H1 (cell line): ENCODE measurements around the gene PRDM15. TPM values are rescaled to one million over a fixed set of nuclear protein-coding genes. Genes with fewer than 3 reads are reported as not detected.

Experiments
- CTCF ChIA-PET: fragments of 300-600 bp; sonication (Branson Sonifier 250); formaldehyde crosslinking; loops from one replicate; lab custom pipeline; 2021; ENCODE audit not compliant: partially characterized antibody; lab: Charles Lee
- POLR2A ChIA-PET: fragments of 300-600 bp; sonication (Branson Sonifier 250); formaldehyde crosslinking; loops from one replicate; lab custom pipeline; 2021; ENCODE audit warnings: inconsistent platforms; ENCODE audit not compliant: partially characterized antibody; lab: Charles Lee
- DNase-seq, 2 experiments: peaks; one replicate each; pipeline versions ENCODE4 v3.0.0 to v3.0.0-alpha.2; 2010 to 2022; ENCODE audit warnings: low spot score in 2 of 2, low read depth in 1 of 2, mixed read lengths in 1 of 2
- FAIRE-seq: peaks from 2 replicates; lab custom pipeline; 2011; peaks lifted over from hg19 to GRCh38; lab: Jason Lieb, UNC
- H2AFZ ChIP-seq: 2 replicates; pipeline ENCODE4 v1.8.1; 2012; ENCODE audit warnings: low read length, inconsistent platforms
- H2AK5ac ChIP-seq: 2 replicates; pipeline ENCODE4 v1.6.1; 2013; ENCODE audit warnings: low read depth, low read length
- H2BK120ac ChIP-seq: replicated peaks from 2 replicates; pipeline ENCODE3; 2013; ENCODE audit warnings: low read depth, low read length, inconsistent platforms
- H2BK12ac ChIP-seq: 2 replicates; pipeline ENCODE4 v1.6.1; 2013; ENCODE audit warnings: low read depth, low read length
- H2BK15ac ChIP-seq: 2 replicates; pipeline ENCODE4 v1.6.1; 2013; ENCODE audit warnings: low read length
- H2BK20ac ChIP-seq: 2 replicates; pipeline ENCODE4 v1.6.1; 2013; ENCODE audit warnings: low read length
- H2BK5ac ChIP-seq: 2 replicates; pipeline ENCODE4 v1.6.1; 2013; ENCODE audit warnings: low read depth, low read length
- H3K14ac ChIP-seq: 2 replicates; pipeline ENCODE4 v1.6.1; 2013; ENCODE audit warnings: inconsistent platforms; ENCODE audit not compliant: insufficient read length
- H3K18ac ChIP-seq: 2 replicates; pipeline ENCODE4 v1.6.1; 2013; ENCODE audit warnings: low read length; ENCODE audit errors: extremely low read depth
- H3K23ac ChIP-seq: 2 replicates; pipeline ENCODE4 v1.6.1; 2013; ENCODE audit warnings: inconsistent platforms; ENCODE audit not compliant: insufficient read length
- H3K23me2 ChIP-seq: 2 replicates; pipeline ENCODE4 v1.6.1; 2013; ENCODE audit warnings: low read depth, low read length
- H3K27ac ChIP-seq: 2 replicates; pipeline ENCODE4 v1.6.1; 2011; ENCODE audit warnings: low read depth, low read length, inconsistent platforms
- H3K27me3 ChIP-seq, 4 experiments: replicated peaks in 1 of 4; 1 replicate in 1 of 4; 2 replicates in 3 of 4; pipeline versions ENCODE4 v1.6.1 to v1.8.1; 2011 to 2013; ENCODE audit warnings: low read length in 3 of 4, mild to moderate bottlenecking in 3 of 4, inconsistent platforms in 2 of 4, mixed read lengths in 2 of 4, moderate library complexity in 1 of 4; ENCODE audit not compliant: control insufficient read depth in 3 of 4, insufficient read depth in 3 of 4; ENCODE audit errors: extremely low read depth in 1 of 4
- H3K36me3 ChIP-seq, 4 experiments: 2 replicates each; pipeline versions ENCODE4 v1.6.1 to v1.8.1; 2011 to 2013; ENCODE audit warnings: mild to moderate bottlenecking in 4 of 4, low read length in 3 of 4, moderate library complexity in 2 of 4, control low read depth in 1 of 4, inconsistent platforms in 1 of 4; ENCODE audit not compliant: insufficient read depth in 4 of 4, control insufficient read depth in 2 of 4
- H3K4ac ChIP-seq: replicated peaks from 2 replicates; pipeline ENCODE3; 2013; ENCODE audit warnings: low read length, low read depth, mixed read lengths, inconsistent platforms; ENCODE audit not compliant: insufficient read length
- H3K4me1 ChIP-seq, 4 experiments: replicated peaks in 1 of 4; 1 replicate in 1 of 4; 2 replicates in 3 of 4; pipeline versions ENCODE4 v1.6.1 to v1.8.1; 2011 to 2013; ENCODE audit warnings: low read length in 3 of 4, inconsistent platforms in 2 of 4, mixed read lengths in 1 of 4; ENCODE audit not compliant: insufficient read depth in 4 of 4, control insufficient read depth in 3 of 4
- H3K4me2 ChIP-seq, 2 experiments: 2 replicates each; pipeline versions ENCODE4 v1.6.1 to v1.8.1; 2011 to 2013; ENCODE audit warnings: low read depth in 2 of 2, low read length in 2 of 2, control low read depth in 1 of 2, inconsistent platforms in 1 of 2, mild to moderate bottlenecking in 1 of 2; ENCODE audit not compliant: insufficient read depth in 1 of 2
- H3K4me3 ChIP-seq, 4 experiments: fragments of 200-600, 300-600 bp in 1 of 4; sonication (generic), shearing (Covaris generic), sonication (Bioruptor Twin) in 1 of 4; 2 replicates each; pipeline versions ENCODE4 v1.5.1 to v1.8.1; 2011 to 2016; ENCODE audit warnings: low read length in 4 of 4, low read depth in 3 of 4, control low read depth in 2 of 4, inconsistent platforms in 2 of 4, mild to moderate bottlenecking in 2 of 4, mixed read lengths in 1 of 4, moderate library complexity in 1 of 4; ENCODE audit not compliant: insufficient read depth in 2 of 4; ENCODE audit errors: extremely low read depth in 1 of 4
- H3K56ac ChIP-seq: replicated peaks from 2 replicates; pipeline ENCODE3; 2013; ENCODE audit warnings: low read depth, mild to moderate bottlenecking, mixed read lengths, low read length, inconsistent platforms; ENCODE audit not compliant: insufficient read length
- H3K79me1 ChIP-seq: 2 replicates; pipeline ENCODE4 v1.6.1; 2013; ENCODE audit warnings: low read depth, low read length, control low read depth
- H3K79me2 ChIP-seq, 2 experiments: 2 replicates each; pipeline versions ENCODE4 v1.6.1 to v1.8.1; 2012 to 2013; ENCODE audit warnings: low read length in 2 of 2, mild to moderate bottlenecking in 2 of 2, inconsistent platforms in 1 of 2; ENCODE audit not compliant: insufficient read depth in 2 of 2, control insufficient read depth in 1 of 2
- H3K9ac ChIP-seq, 4 experiments: replicated peaks in 1 of 4; 1 replicate in 1 of 4; 2 replicates in 3 of 4; pipeline versions ENCODE4 v1.6.1 to v1.8.1; 2011 to 2013; ENCODE audit warnings: low read depth in 3 of 4, low read length in 3 of 4, control low read depth in 2 of 4, mild to moderate bottlenecking in 2 of 4, moderate library complexity in 2 of 4, inconsistent platforms in 1 of 4; ENCODE audit errors: extremely low read depth in 1 of 4
- H3K9me3 ChIP-seq, 2 experiments: 2 replicates each; pipeline versions ENCODE4 v1.6.1 to v1.8.1; 2012 to 2013; ENCODE audit warnings: mild to moderate bottlenecking in 2 of 2, moderate library complexity in 2 of 2, control low read depth in 1 of 2, inconsistent platforms in 1 of 2, low read depth in 1 of 2, low read length in 1 of 2, mixed read lengths in 1 of 2; ENCODE audit not compliant: insufficient read depth in 2 of 2
- H4K20me1 ChIP-seq, 2 experiments: replicated peaks in 1 of 2; 2 replicates each; pipeline versions ENCODE3 to v1.8.1; 2011 to 2013; ENCODE audit warnings: inconsistent platforms in 2 of 2, low read length in 2 of 2, mild to moderate bottlenecking in 1 of 2; ENCODE audit not compliant: insufficient read depth in 2 of 2, control insufficient read depth in 1 of 2
- H4K5ac ChIP-seq: 2 replicates; pipeline ENCODE4 v1.6.1; 2013; ENCODE audit warnings: low read length, low read depth, mixed read lengths, inconsistent platforms; ENCODE audit not compliant: insufficient read length
- H4K8ac ChIP-seq: 2 replicates; pipeline ENCODE4 v1.8.0; 2013; ENCODE audit warnings: mild to moderate bottlenecking, moderate library complexity, low read length, inconsistent platforms; ENCODE audit not compliant: insufficient read depth; ENCODE audit errors: extremely low read depth
- H4K91ac ChIP-seq: replicated peaks from 2 replicates; pipeline ENCODE3; 2013; ENCODE audit warnings: low read length, mixed read lengths, inconsistent platforms; ENCODE audit not compliant: insufficient read length
- CTBP2 ChIP-seq: IDR thresholded peaks from 2 replicates; pipeline ENCODE4 v1.7.0; 2011; ENCODE audit warnings: borderline replicate concordance, mild to moderate bottlenecking, moderate library complexity, mixed read lengths, low read length; ENCODE audit not compliant: insufficient read depth, insufficient read length
- FOSL1 ChIP-seq: IDR thresholded peaks from 2 replicates; pipeline ENCODE4 v1.6.1; 2011; ENCODE audit warnings: mild to moderate bottlenecking, low read depth, low read length, moderate library complexity; ENCODE audit not compliant: insufficient read depth
- HDAC2 ChIP-seq, 2 experiments: fragments of 300-600 bp in 1 of 2; sonication (generic) in 1 of 2; IDR thresholded peaks; 2 replicates each; pipeline ENCODE4 v1.6.1; 2011 to 2012; ENCODE audit warnings: low read depth in 2 of 2, low read length in 2 of 2, mild to moderate bottlenecking in 2 of 2, moderate library complexity in 2 of 2, borderline replicate concordance in 1 of 2, inconsistent platforms in 1 of 2
- JUND ChIP-seq: IDR thresholded peaks from 2 replicates; pipeline ENCODE4 v1.6.1; 2011; ENCODE audit warnings: mild to moderate bottlenecking, improper control_type of control experiment, low read length
- RAD21 ChIP-seq, 2 experiments: IDR thresholded peaks in 1 of 2; conservative IDR thresholded peaks in 1 of 2; 2 replicates each; pipeline ENCODE4 v1.6.1; 2011; ENCODE audit warnings: low read depth in 2 of 2, low read length in 2 of 2, improper control_type of control experiment in 1 of 2, inconsistent platforms in 1 of 2, mild to moderate bottlenecking in 1 of 2, moderate library complexity in 1 of 2
- SIN3A ChIP-seq, 2 experiments: IDR thresholded peaks in 1 of 2; conservative IDR thresholded peaks in 1 of 2; 2 replicates each; pipeline ENCODE4 v1.6.1; 2011 to 2012; ENCODE audit warnings: low read length in 2 of 2, improper control_type of control experiment in 1 of 2, low read depth in 1 of 2, mild to moderate bottlenecking in 1 of 2
- WGBS, 2 experiments: shearing (Covaris generic) in 1 of 2; methylation state at CpG; one replicate each; pipeline versions ENCODE4 v1.1.6 to v1.1.7; 2013 to 2015; ENCODE audit warnings: low lambda C conversion rate in 2 of 2, mixed read lengths in 2 of 2, inconsistent platforms in 1 of 2, low coverage in 1 of 2, missing lambda C conversion rate in 1 of 2; ENCODE audit not compliant: insufficient replicate concordance in 2 of 2, insufficient coverage in 1 of 2, insufficient read length in 1 of 2; ENCODE audit errors: extremely low coverage in 1 of 2, missing lambda C conversion rate in 1 of 2; 5-methylcytosine and 5-hydroxymethylcytosine counted together
- polyA plus RNA-seq, 7 experiments: library from polyadenylated mRNA; depleted of rRNA in 3 of 7; stranded (reverse) in 5 of 7; unstranded in 2 of 7; fragments of >200 nt in 5 of 7; fragments of 200-250 nt in 2 of 7; gene quantifications; 1 replicate in 5 of 7; 2 replicates in 1 of 7; 4 replicates in 1 of 7; pipeline versions ENCODE4 v1.2.1 to v1.2.3, GENCODE V29; 2011 to 2013; ENCODE audit warnings: missing spikeins in 2 of 7, mixed read lengths in 2 of 7
- total RNA-seq: library from RNA; stranded (reverse); fragmentation: NEBNext Ultra II Directional; extraction: Animal tissue kit (Norgen Biotek cat#: 25700); gene quantifications from 2 replicates; pipeline ENCODE4 v1.2.1, GENCODE V29; 2021
- TF ChIP-seq, protein P1 (sequence below): IDR thresholded peaks from 2 replicates; pipeline ENCODE4 v1.6.1; 2012; ENCODE audit warnings: inconsistent platforms
- TF ChIP-seq, protein P2 (sequence below), 3 experiments: IDR thresholded peaks; 1 replicate in 2 of 3; 2 replicates in 1 of 3; pipeline versions ENCODE4 v1.5.1 to v1.6.1; 2011; ENCODE audit warnings: low read length in 3 of 3, mild to moderate bottlenecking in 3 of 3, inconsistent platforms in 2 of 3, low read depth in 1 of 3, moderate library complexity in 1 of 3; ENCODE audit not compliant: insufficient read depth in 1 of 3; ENCODE audit errors: control extremely low read depth in 1 of 3

The PRDM15 gene
- total and polyA plus RNA-seq, 2 of the 8 experiments (the other 6 are each of a cell fraction or from before 2014, with no cell fraction given): 9.7 to 10.5 TPM

DNA sequence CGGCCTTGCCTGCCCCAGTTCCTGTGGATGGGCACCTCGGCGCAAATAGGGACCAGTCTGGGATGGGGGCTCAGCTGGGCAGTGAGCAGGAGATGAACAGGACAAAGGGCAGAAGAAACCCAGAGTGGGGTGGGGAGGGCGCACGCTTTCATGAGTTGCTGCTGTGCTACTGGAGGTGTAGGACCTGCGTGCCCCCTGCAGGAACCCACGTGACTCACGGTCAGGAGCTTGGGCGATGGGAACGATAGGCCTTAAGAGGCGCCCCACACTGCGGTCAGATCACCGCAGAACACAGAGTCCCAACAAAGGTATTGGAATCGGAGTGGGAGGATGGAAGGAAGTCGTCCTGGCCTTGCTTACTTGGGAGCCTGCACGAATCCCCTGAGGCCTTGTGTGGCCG is 17.2 kb downstream of the PRDM15 start:
- ChIA-PET CTCF (interaction anchor here (0.6 to 3.2 kb wide), 5 partner anchors 8 to 76 kb away, joined by 3 to 11 read pairs (median 3); no protein-coding TSS in a partner anchor), POLR2A (interaction anchor here (1.1 kb wide), 1 partner anchor 11 kb away, joined by 3 read pairs; no protein-coding TSS in a partner anchor)
- Histone ChIP-seq H3K79me1 (peaks cover 2% of the 10 kb centered on the region; the same call in 1 of the 2 replicates), H3K4me2 (no peak overlapping the region), H3K4me3 (no peak overlapping the region), H2AK5ac (no peak overlapping the region), H3K27ac (no peak overlapping the region), H4K5ac (no peak overlapping the region), H2BK12ac (no peak overlapping the region), H4K20me1 (peaks cover 0 to 1% of the 10 kb centered on the region in 2 experiments), H2BK20ac (no peak overlapping the region), H3K27me3 (no peaks in the 10 kb centered on the region), H3K36me3 (peaks cover 0 to 2% (median 0%) of the 10 kb centered on the region in 4 experiments; a peak in 2 of 8 replicates), H3K18ac (no peak overlapping the region), H3K23ac (no peak overlapping the region), H3K79me2 (peaks cover 0 to 16% of the 10 kb centered on the region in 2 experiments; a peak in 2 of 4 replicates), H3K56ac (no peak overlapping the region), H2BK120ac (no peak overlapping the region), H3K9ac (no peak overlapping the region; a peak in 1 of 7 replicates), H3K4me1 (peaks cover 0 to 3% (median 0%) of the 10 kb centered on the region in 4 experiments; a peak in 2 of 7 replicates), H3K23me2 (no peaks in the 10 kb centered on the region), H2AFZ (no peak overlapping the region), H2BK15ac (no peak overlapping the region), H4K8ac (no peak overlapping the region), H4K91ac (peak overlapping the region; percentile 17), H3K9me3 (no peaks in the 10 kb centered on the region), H3K4ac (no peak overlapping the region), H3K14ac (no peak overlapping the region), H2BK5ac (no peak overlapping the region)
- DNase-seq: peak in 1 of 2 experiments; percentile 15
- 81% methylated on average over 17 of the region's 17 CpGs; no CpG with 5 or more reads in 1 of the 2 experiments for WGBS, 2 experiments
- no peak for FAIRE-seq
- TF ChIP-seq, protein P1, sequence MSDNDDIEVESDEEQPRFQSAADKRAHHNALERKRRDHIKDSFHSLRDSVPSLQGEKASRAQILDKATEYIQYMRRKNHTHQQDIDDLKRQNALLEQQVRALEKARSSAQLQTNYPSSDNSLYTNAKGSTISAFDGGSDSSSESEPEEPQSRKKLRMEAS: 0 out of 2 replicates have a peak, but pooled peaks have one; percentile 14
- TF ChIP-seq, protein P2, sequence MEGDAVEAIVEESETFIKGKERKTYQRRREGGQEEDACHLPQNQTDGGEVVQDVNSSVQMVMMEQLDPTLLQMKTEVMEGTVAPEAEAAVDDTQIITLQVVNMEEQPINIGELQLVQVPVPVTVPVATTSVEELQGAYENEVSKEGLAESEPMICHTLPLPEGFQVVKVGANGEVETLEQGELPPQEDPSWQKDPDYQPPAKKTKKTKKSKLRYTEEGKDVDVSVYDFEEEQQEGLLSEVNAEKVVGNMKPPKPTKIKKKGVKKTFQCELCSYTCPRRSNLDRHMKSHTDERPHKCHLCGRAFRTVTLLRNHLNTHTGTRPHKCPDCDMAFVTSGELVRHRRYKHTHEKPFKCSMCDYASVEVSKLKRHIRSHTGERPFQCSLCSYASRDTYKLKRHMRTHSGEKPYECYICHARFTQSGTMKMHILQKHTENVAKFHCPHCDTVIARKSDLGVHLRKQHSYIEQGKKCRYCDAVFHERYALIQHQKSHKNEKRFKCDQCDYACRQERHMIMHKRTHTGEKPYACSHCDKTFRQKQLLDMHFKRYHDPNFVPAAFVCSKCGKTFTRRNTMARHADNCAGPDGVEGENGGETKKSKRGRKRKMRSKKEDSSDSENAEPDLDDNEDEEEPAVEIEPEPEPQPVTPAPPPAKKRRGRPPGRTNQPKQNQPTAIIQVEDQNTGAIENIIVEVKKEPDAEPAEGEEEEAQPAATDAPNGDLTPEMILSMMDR (IDR thresholded peaks at IDR 0.05; ENCODE audit: control extremely low read depth in 1 of 3, insufficient read depth in 1 of 3, low read depth in 1 of 3, low read length in 3 of 3): peak; percentile 13 to 43 (median 40); a peak in 3 of 4 replicates
- TF ChIP-seq CTBP2 (no peak), RAD21 (IDR thresholded peaks at IDR 0.05 in 1 of 2, conservative IDR thresholded peaks at IDR 0.05 in 1 of 2; ENCODE audit: low read depth in 2 of 2, low read length in 2 of 2) (peak; percentile 13 to 32; a peak in 2 of 4 replicates), FOSL1 (no peak), HDAC2 (IDR thresholded peaks at IDR 0.05; ENCODE audit: borderline replicate concordance in 1 of 2, low read depth in 2 of 2, low read length in 2 of 2) (no peak), JUND (no peak), SIN3A (conservative IDR thresholded peaks at IDR 0.05 in 1 of 2, IDR thresholded peaks at IDR 0.05 in 1 of 2; ENCODE audit: low read depth in 1 of 2, low read length in 2 of 2) (no peak)
